Small intestine (tissue), 7 donors: ENCODE measurements around the gene GRK1. TPM values are rescaled to one million over a fixed set of nuclear protein-coding genes. Genes with fewer than 3 reads are reported as not detected.

Experiments used
- DNase-seq, 2 donors: peaks; one replicate each; pipeline versions ENCODE4 v3.0.0 to v3.0.0-alpha.2; 2013
- FAIRE-seq: peaks from 2 replicates; lab custom pipeline; 2012; peaks lifted over from hg19 to GRCh38; lab: Jason Lieb, UNC
- H3K27ac ChIP-seq, 3 donors: one replicate each; pipeline ENCODE4 v1.5.1; 2013; ENCODE audit warnings: low read length in 2 of 3, mild to moderate bottlenecking in 2 of 3, control low read depth in 1 of 3, inconsistent platforms in 1 of 3, low read depth in 1 of 3, moderate library complexity in 1 of 3
- H3K27me3 ChIP-seq, 3 donors: one replicate each; pipeline ENCODE4 v1.6.1; 2013; ENCODE audit warnings: low read length in 3 of 3, inconsistent platforms in 1 of 3; ENCODE audit not compliant: control insufficient read depth in 3 of 3, insufficient read depth in 3 of 3
- H3K36me3 ChIP-seq, 3 donors: one replicate each; pipeline ENCODE4 v1.6.1; 2013; ENCODE audit warnings: low read length in 3 of 3, inconsistent platforms in 1 of 3, low read depth in 1 of 3, mild to moderate bottlenecking in 1 of 3, moderate library complexity in 1 of 3; ENCODE audit not compliant: control insufficient read depth in 3 of 3, insufficient read depth in 2 of 3
- H3K4me1 ChIP-seq, 3 donors: one replicate each; pipeline ENCODE4 v1.6.1; 2013; ENCODE audit warnings: low read length in 2 of 3, inconsistent platforms in 1 of 3, low read depth in 1 of 3, mild to moderate bottlenecking in 1 of 3, moderate library complexity in 1 of 3; ENCODE audit not compliant: control insufficient read depth in 3 of 3, insufficient read depth in 2 of 3
- H3K4me3 ChIP-seq, 3 donors: one replicate each; pipeline ENCODE4 v1.5.1; 2013; ENCODE audit warnings: low read length in 3 of 3, control low read depth in 1 of 3, inconsistent platforms in 1 of 3, low read depth in 1 of 3, mild to moderate bottlenecking in 1 of 3, moderate library complexity in 1 of 3
- H3K9me3 ChIP-seq, 2 donors: one replicate each; pipeline ENCODE4 v1.6.1; 2013; ENCODE audit warnings: low read depth in 1 of 2, low read length in 1 of 2; ENCODE audit not compliant: control insufficient read depth in 2 of 2, insufficient read depth in 1 of 2
- WGBS, 3 donors: extraction: QIAGEN DNeasy Blood & Tissue Kit; methylation state at CpG; one replicate each; pipeline ENCODE4 v1.1.7; 2013; 5-methylcytosine and 5-hydroxymethylcytosine counted together
- polyA plus RNA-seq, 4 donors: library from polyadenylated mRNA; stranded (reverse) in 3 of 4; unstranded in 1 of 4; fragments of 200-250 nt in 3 of 4; fragments of 120-200 nt in 1 of 4; gene quantifications; one replicate each; pipeline versions ENCODE4 v1.2.1 to v1.2.3, GENCODE V29; 2013
- donor health status: healthy with polysubstance abuse.
- donor health status: control.
- donor health status: control.
- donor health status: Bipolar disorder and iron deficiency.
- donor health status: healthy.

GRK1 gene
- polyA plus RNA-seq, 4 donors: 0.21 to 0.27 TPM; not detected in 2

- Histone ChIP-seq H3K27ac (no peak overlapping the region), H3K27me3 (peaks cover 0 to 4% (median 0%) of the 10 kb centered on the region in 3 donors), H3K4me1 (peaks cover 0 to 2% (median 0%) of the 10 kb centered on the region in 3 donors), H3K4me3 (no peak overlapping the region), H3K36me3 (no peaks in the 10 kb centered on the region), H3K9me3 (peaks cover 0 to 3% of the 10 kb centered on the region in 2 donors)
- no peak for DNase-seq
- FAIRE-seq: no peak
- 77 to 83% (median 80%) methylated on average over 4 to 5 of the region's 5 CpGs for WGBS, 3 donors
These were observed 117.6 kb downstream of the GRK1 start for GRCh38 chr13:113784645-113785024.

GRCh38 chr13:113785051-113786010, 118.3 kb downstream of the GRK1 start:
- 74 to 81% (median 80%) methylated on average over 19 of the region's 19 CpGs for WGBS, 3 donors
- peaks cover 0 to 2% (median 0%) of the 10 kb centered on the region in 3 donors for H3K4me1 ChIP-seq
- FAIRE-seq: no peak
- no peaks in the 10 kb centered on the region for H3K36me3 ChIP-seq
- peaks cover 0 to 3% of the 10 kb centered on the region in 2 donors for H3K9me3 ChIP-seq
- H3K4me3 ChIP-seq: no peak overlapping the region
- no peak for DNase-seq
- no peak overlapping the region for H3K27ac ChIP-seq
- peaks cover 0 to 4% (median 0%) of the 10 kb centered on the region in 3 donors for H3K27me3 ChIP-seq

- Histone ChIP-seq H3K27me3 (peaks cover 0 to 4% (median 0%) of the 10 kb centered on the region in 3 donors), H3K9me3 (peaks cover 0 to 3% of the 10 kb centered on the region in 2 donors), H3K4me1 (peaks cover 0 to 2% (median 0%) of the 10 kb centered on the region in 3 donors), H3K36me3 (no peaks in the 10 kb centered on the region), H3K27ac (no peak overlapping the region), H3K4me3 (no peak overlapping the region)
- DNase-seq: no peak
- FAIRE-seq: no peak
- WGBS, 3 donors: 82 to 91% (median 85%) methylated on average over 17 of the region's 17 CpGs
These were observed 119.3 kb downstream of the GRK1 start for GRCh38 chr13:113786262-113786841.

Other genes with a start within 250 kb of the GRK1 start
- 1 to 10 TPM; 3.0 to 7.2 (median 4.6) TPM for gene ADPRHL1, start 213.7 kb upstream of the GRK1 start, polyA plus RNA-seq
- gene DCUN1D2, start 176.5 kb upstream of the GRK1 start, polyA plus RNA-seq: 10 to 100 TPM in 3 of 4 donors, 1 to 10 TPM in 1; 7.3 to 19.2 (median 15.7) TPM
- gene TFDP1, start 82.5 kb upstream of the GRK1 start, polyA plus RNA-seq: 10 to 100 TPM; 24.3 to 64.9 (median 51.2) TPM
- gene ATP4B, start 9.0 kb upstream of the GRK1 start, polyA plus RNA-seq: under 1 TPM in 1 of 4 donors, not detected in 3; 0.54 TPM
- 1 to 10 TPM in 3 of 4 donors, not detected in 1; 1.4 to 9.3 (median 2.6) TPM for gene TMEM255B, start 92.0 kb downstream of the GRK1 start, polyA plus RNA-seq
- 100 to 1,000 TPM in 2 of 4 donors, 10 to 100 TPM in 2; 42.7 to 136 (median 86.0) TPM for gene GAS6, start 196.9 kb downstream of the GRK1 start, polyA plus RNA-seq